ENCODE results near the gene GGT5. TPM values are rescaled to one million over a fixed set of nuclear protein-coding genes. Genes with fewer than 3 reads are reported as not detected.
A peak's percentile ranks its signal among the peaks of the same experiment; 100 is the strongest.
"Not testable (repeated sequence)": the region's sequence is repeated elsewhere in the genome, so short reads cannot be mapped to it uniquely, and the experiment has no call there.

GGT5 gene
- total RNA-seq, 2 donors from 2014 or later, result 81.3 to 175 TPM

GRCh38 chr22:24185501-24186351 is 59.2 kb downstream of the GGT5 start:
- Histone ChIP-seq H3K4me3 (no peak overlapping the region), H3K27ac (no peak overlapping the region), H3K27me3 (replicated peaks; ENCODE audit: insufficient read depth) (no peaks in the 10 kb centered on the region), H3K9me3 (no peaks in the 10 kb centered on the region), H3K4me1 (ENCODE audit: control insufficient read depth in 1 of 2, low read depth in 2 of 2) (peaks cover 21 to 55% of the 10 kb centered on the region in 2 donors), H3K36me3 (peaks cover 10% of the 10 kb centered on the region)
- ATAC-seq (ENCODE audit: insufficient number of reproducible peaks, low FRiP score, low read depth) (no peak), DNase-seq (ENCODE audit: low spot score) (no peak)
- no peak for TF ChIP-seq CTCF (IDR thresholded peaks at IDR 0.05)

- Histone ChIP-seq H3K4me3 (no peak overlapping the region), H3K9me3 (no peaks in the 10 kb centered on the region), H3K36me3 (peaks cover 10% of the 10 kb centered on the region), H3K27ac (no peak overlapping the region), H3K4me1 (ENCODE audit: control insufficient read depth in 1 of 2, low read depth in 2 of 2) (peaks cover 21 to 51% of the 10 kb centered on the region in 2 donors), H3K27me3 (replicated peaks; ENCODE audit: insufficient read depth) (no peaks in the 10 kb centered on the region)
- no peak for DNase-seq (ENCODE audit: low spot score)
- no peak for TF ChIP-seq CTCF (IDR thresholded peaks at IDR 0.05)
- ATAC-seq (ENCODE audit: insufficient number of reproducible peaks, low FRiP score, low read depth), result no peak
Observed at GRCh38 chr22:24185001-24185500, 59.8 kb downstream of the GGT5 start.

GRCh38 chr22:24184057-24184798 is 60.7 kb downstream of the GGT5 start:
- ATAC-seq (ENCODE audit: insufficient number of reproducible peaks, low FRiP score, low read depth) (no peak), DNase-seq (ENCODE audit: low spot score) (no peak)
- Histone ChIP-seq H3K9me3 (no peaks in the 10 kb centered on the region), H3K36me3 (peaks cover 10% of the 10 kb centered on the region), H3K27ac (no peak overlapping the region), H3K27me3 (replicated peaks; ENCODE audit: insufficient read depth) (no peaks in the 10 kb centered on the region), H3K4me1 (ENCODE audit: control insufficient read depth in 1 of 2, low read depth in 2 of 2) (peaks cover 21 to 51% of the 10 kb centered on the region in 2 donors), H3K4me3 (peak overlapping the region; percentile 3)
- no peak for TF ChIP-seq CTCF (IDR thresholded peaks at IDR 0.05)

- H3K4me3 ChIP-seq, result peak overlapping the region; percentile 3
- peaks cover 21 to 52% of the 10 kb centered on the region in 2 donors for H3K4me1 ChIP-seq (ENCODE audit: control insufficient read depth in 1 of 2, low read depth in 2 of 2)
- H3K27ac ChIP-seq, result no peak overlapping the region
- H3K27me3 ChIP-seq (replicated peaks; ENCODE audit: insufficient read depth), result no peaks in the 10 kb centered on the region
- ATAC-seq (ENCODE audit: insufficient number of reproducible peaks, low FRiP score, low read depth) (no peak), DNase-seq (ENCODE audit: low spot score) (no peak)
- no peaks in the 10 kb centered on the region for H3K9me3 ChIP-seq
- no peak for TF ChIP-seq CTCF (IDR thresholded peaks at IDR 0.05)
- H3K36me3 ChIP-seq, result peaks cover 10% of the 10 kb centered on the region
Observed at GRCh38 chr22:24183321-24184031, 61.4 kb downstream of the GGT5 start.

GRCh38 chr22:24182900-24183246 is 62.0 kb downstream of the GGT5 start:
- H3K9me3 ChIP-seq; H3K4me3 ChIP-seq; H3K36me3 ChIP-seq; DNase-seq (ENCODE audit: low spot score); ATAC-seq (ENCODE audit: insufficient number of reproducible peaks, low FRiP score, low read depth); H3K27ac ChIP-seq; H3K27me3 ChIP-seq (replicated peaks; ENCODE audit: insufficient read depth): not testable (repeated sequence)
- peaks cover 21 to 58% of the 10 kb centered on the region in 2 donors for H3K4me1 ChIP-seq (ENCODE audit: control insufficient read depth in 1 of 2, low read depth in 2 of 2)
